Measurements from ENCODE around the gene MAG. TPM values are rescaled to one million over a fixed set of nuclear protein-coding genes. Genes with fewer than 3 reads are reported as not detected.

MAG gene
- total RNA-seq, 1 donor from 2014 or later: not detected

- no peak for DNase-seq (ENCODE audit: low spot score in 2 of 2)
- no peak for FAIRE-seq
These were observed 20.1 kb downstream of the MAG start for GRCh38 chr19:35311901-35312665.

DNA sequence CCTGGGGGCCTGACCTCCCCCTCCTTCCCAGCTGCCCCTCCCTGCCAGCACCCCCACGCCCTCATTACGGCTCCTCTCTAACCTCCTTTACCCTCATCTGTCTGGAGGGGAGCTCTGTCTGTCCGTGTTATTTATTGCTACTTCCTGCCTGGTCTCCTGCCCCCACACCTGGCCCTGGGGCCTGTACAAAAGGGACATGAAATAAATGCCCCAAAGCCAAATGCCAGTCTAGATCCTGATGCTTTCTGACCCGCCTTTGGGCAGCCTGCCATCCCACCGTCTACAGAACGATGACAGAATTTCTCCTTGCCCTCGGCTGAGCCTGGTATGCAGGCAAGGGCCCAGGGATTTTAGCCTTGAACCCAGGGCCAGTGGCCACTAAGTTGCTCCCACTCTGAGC, 21.6 kb downstream of the MAG start:
- no peak for FAIRE-seq
- DNase-seq (ENCODE audit: low spot score in 2 of 2): no peak

- DNase-seq (ENCODE audit: low spot score in 2 of 2) (no peak), FAIRE-seq (no peak)
These were observed 22.1 kb downstream of the MAG start for GRCh38 chr19:35314031-35314430.

DNA sequence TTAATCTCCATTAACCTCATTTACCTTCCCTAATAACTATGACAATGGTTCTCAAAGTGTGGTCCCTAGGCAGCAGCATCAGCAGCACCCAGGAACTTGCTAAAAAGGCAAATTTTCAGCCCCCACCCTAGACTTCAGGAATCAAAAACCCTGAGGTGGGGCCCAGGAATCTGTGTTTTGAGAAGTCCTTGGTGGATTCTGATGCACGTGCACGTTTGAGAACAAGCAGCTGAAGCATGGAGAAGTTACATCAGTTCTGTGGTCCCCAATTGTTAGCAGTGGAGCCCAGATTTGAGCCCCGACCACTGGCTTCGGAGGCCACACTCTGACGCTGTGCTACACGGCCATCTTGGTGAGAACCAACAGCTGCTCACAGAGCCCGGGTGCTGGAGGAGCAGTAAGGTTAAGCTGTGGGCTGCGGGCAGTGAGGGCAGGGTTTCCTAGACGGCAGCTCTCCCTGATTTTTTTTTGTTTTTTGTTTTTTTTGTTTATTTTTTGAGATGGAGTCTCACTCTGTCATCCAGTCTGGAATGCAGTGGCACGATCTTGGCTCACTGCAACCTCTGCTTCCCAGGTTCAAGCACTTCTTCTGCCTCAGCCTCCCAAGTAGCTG, 23.0 kb downstream of the MAG start:
- DNase-seq (ENCODE audit: low spot score in 2 of 2): no peak
- FAIRE-seq: no peak

GRCh38 chr19:35315883-35316282, 23.9 kb downstream of the MAG start:
- FAIRE-seq: no peak
- DNase-seq (ENCODE audit: low spot score in 2 of 2): no peak

DNA sequence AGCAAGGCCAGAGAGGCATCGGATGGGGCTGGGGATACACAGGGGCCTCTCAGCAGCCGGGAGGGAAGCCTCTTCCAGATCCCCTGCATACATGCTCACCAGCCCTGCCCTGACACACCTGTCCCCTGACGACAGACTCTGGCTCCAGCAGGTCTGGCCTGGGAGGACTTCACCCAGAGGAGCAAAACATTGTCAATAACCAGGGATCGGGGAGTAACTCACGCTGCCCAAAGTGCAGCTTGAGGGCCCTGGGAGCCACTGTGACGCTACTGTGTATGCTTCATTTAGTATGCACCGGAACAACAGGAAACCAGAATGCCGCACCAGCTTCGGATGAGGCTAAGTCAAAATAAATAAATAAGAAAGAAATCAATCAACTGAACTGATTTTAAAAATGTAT, 24.6 kb downstream of the MAG start:
- no peak for DNase-seq (ENCODE audit: low spot score in 2 of 2)
- FAIRE-seq: no peak

GRCh38 chr19:35317464-35318043, 25.6 kb downstream of the MAG start:
- no peak for FAIRE-seq
- DNase-seq (ENCODE audit: low spot score in 2 of 2): no peak

DNA sequence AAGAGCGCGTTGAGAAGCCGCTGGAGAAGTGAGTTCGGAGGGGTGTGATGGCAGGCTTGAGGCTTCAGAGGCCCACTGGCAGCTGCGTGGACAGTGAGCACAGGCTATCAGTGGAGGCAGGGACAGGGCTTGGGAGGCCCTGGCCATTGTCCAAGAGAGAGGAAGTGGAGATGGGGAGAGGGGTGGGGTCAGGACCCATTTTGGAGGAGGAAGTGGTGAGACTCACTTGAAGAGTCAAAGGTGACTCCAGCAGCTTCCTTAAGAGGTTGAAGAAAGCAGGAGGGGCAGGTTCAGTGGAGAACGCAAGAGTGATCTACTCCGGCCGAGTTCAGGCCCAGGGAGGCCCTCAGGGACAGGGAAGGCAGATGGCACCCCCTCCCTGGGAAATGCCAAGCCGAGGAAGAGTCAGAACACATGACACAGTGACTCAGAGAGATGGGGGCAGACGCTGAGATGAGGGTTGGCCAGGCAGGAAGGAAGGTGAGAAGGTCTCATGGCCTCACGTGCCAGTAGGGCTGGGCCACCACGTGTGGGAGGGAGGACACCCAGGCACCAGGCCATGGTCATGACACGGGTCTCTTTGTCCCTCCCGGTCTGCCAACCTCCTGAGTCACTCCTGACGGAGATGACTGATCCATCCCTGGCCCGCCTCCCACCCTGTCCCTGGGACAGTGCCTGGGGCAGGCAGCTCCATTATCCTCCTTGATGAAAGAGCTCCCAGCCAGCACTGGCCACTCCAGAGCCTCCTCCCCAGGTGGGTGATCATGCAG, 26.9 kb downstream of the MAG start:
- DNase-seq (ENCODE audit: low spot score in 2 of 2): peak in 1 of 2 donors; percentile 47
- no peak for FAIRE-seq

DNA sequence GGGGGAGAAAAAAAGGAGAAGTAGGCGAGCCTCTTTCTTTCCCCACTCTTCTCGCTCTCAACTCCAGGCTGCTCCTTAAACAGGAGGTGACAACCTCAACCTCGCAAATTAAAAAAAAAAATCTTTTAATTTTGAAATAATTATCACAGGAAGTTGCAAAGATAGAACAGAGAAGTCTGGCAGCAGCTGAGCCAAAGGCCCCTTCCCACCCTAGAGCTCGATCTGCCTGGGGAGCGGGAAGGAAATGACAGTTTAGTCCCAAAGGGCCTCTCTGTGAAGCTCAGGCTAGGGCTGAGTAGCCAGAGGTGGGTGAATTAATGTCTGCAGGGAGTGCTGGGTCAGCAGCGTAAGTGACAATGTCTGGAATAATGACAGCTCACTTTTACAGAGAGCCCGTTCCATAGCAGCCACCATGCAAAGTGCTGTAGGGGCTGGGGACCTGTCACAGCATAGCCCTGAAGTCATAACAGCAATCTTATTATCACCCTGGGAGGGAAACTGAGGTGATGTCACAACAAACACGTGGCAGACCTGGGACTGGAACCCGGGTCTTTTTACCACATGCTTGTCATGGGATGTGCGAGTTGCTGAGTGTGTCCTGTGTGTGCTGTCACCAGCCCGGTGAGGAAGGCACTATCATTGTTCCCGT, 28.2 kb downstream of the MAG start:
- FAIRE-seq (no peak), DNase-seq (ENCODE audit: low spot score in 2 of 2) (no peak)

GRCh38 chr19:35321291-35321690, 29.3 kb downstream of the MAG start:
- DNase-seq (ENCODE audit: low spot score in 2 of 2) (no peak), FAIRE-seq (no peak)

DNA sequence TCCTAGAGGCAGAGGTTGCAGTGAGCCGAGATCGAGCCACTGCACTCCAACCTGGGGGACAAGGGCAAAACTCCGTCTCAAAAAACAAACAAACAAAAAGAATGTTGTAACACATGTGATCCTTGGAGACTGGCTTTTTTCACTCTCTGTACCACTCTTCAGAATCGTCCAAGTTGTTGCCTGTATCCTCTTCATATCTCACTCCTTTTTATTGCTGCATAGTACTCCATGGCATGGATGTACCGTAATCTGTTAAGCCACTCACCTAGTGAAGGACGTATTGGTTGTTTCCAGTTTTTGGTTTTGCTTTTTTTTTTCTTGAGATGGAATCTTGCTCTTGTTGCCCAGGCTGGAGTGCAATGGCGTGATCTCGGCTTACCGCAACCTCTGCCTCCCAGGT, 30.1 kb downstream of the MAG start:
- DNase-seq (ENCODE audit: low spot score in 2 of 2): no peak
- FAIRE-seq: no peak

DNA sequence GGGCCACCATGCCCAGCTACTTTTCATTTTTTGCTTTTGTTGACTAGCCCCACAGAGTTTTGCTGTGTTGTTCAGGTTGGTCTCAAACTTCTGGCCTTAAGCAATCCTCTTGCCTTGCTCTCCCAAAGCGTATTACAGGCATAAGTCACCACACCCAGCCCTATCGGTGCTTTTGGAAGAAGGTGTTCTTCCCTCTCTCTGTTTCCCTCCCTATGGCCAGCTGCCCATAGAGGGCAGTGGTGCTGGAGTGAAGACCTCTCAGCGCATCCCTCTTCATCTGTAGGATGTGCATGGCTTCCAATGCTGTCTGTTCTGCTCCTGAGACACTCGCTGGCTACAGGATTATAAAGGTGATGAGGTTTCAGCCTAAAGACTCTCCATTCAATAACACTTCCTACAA, 35.7 kb downstream of the MAG start:
- DNase-seq (ENCODE audit: low spot score in 2 of 2) (no peak), FAIRE-seq (no peak)

GRCh38 chr19:35328851-35329285, 36.9 kb downstream of the MAG start, which contains the start of gene CD22:
CD22 (plus strand) TSS chr19:35329187; CDS start chr19:35332041, 2,854 bp downstream.
- DNase-seq (ENCODE audit: low spot score in 2 of 2) (no peak), FAIRE-seq (no peak)

DNA sequence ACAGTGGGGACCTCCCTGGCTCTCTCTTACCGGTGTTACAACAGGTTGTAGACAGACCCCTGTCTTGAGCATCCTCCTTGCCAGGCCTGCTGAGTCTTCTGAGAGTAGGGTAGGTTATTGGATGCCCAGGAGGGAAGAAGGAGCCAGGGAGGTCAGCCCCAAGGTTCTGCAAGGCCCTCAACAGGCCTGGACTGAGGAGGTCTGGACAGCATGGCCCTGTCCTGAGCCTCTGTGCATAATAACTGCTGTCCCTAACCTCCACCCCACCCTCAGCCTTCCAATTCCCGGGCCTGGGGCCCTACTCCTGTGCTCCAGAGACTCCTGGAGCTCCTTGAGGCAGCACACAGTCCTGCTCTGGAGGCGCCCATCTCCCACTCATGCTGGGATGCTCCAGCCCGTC, 37.4 kb downstream of the MAG start:
- DNase-seq (ENCODE audit: low spot score in 2 of 2) (no peak), FAIRE-seq (no peak)

GRCh38 chr19:35330475-35330874, 38.5 kb downstream of the MAG start:
- DNase-seq (ENCODE audit: low spot score in 2 of 2): no peak
- FAIRE-seq: no peak

GRCh38 chr19:35331551-35332214, 39.7 kb downstream of the MAG start:
- DNase-seq (ENCODE audit: low spot score in 2 of 2) (no peak), FAIRE-seq (no peak)

DNA sequence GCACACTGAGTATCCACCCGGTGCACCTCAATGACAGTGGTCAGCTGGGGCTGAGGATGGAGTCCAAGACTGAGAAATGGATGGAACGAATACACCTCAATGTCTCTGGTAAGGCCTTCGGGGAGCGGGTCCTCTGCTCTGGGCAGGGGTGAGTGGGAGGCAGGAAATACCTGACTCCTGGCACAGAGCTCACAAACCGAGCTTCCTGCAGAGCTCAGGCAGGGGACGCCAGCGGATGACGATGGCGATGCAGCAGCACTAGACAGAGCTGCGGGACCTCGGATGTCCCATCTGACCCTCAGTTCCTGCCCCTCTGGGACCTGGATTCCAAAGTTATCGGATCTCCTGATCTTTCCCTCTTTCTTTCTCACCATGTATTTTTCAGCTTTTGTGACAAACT, 40.9 kb downstream of the MAG start:
- FAIRE-seq (no peak), DNase-seq (ENCODE audit: low spot score in 2 of 2) (no peak)

DNA sequence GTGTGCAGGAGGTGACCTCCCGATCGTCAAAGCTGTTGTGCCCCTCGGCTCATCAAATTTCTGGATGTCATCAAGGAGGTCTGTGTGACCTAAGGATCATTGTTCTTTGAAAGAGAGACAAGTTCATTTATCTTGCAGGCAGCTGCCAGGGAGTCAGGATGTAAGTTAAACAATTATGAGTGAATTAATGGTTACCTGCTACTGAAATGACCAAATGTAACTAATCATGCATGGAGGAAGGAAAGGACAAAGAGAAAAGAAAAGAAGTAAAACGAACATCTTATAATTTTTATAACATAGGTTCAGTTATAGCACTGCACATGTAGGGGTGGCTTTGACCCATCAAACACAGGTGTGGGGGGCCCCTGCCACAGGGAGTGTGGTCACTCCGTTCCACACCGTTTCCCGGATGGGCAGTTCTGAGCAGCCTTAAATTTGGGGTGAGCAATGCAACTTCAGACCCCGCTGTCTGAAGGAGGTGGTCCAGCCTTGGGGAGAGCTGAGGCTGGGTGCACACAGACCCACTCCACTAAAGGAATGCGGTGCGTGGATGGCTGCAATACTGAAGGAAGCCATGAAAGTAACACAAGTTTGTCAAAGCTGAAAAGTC, 42.3 kb downstream of the MAG start:
- FAIRE-seq (no peak), DNase-seq (ENCODE audit: low spot score in 2 of 2) (no peak)

- no peak for FAIRE-seq
- DNase-seq (ENCODE audit: low spot score in 2 of 2): no peak
These were observed 44.4 kb downstream of the MAG start for GRCh38 chr19:35336166-35336955.

Data from frontal cortex (tissue), 4 donors.